Osteoblast (primary cell): Measurements from ENCODE around the gene NEURL4. TPM values are rescaled to one million over a fixed set of nuclear protein-coding genes. Genes with fewer than 3 reads are reported as not detected.
A peak's percentile ranks its signal among the peaks of the same experiment; 100 is the strongest.

Source experiments
- DNase-seq: peaks from one replicate; pipeline ENCODE4 v3.0.0; 2011; ENCODE audit warnings: low spot score, mixed read lengths; ENCODE audit not compliant: insufficient read length; ENCODE audit errors: missing footprints
- H2AFZ ChIP-seq: 2 replicates; pipeline ENCODE4 v1.6.0; 2011; ENCODE audit warnings: mild to moderate bottlenecking, low read length
- H3K27ac ChIP-seq: 2 replicates; pipeline ENCODE4 v1.5.1; 2011; ENCODE audit warnings: mild to moderate bottlenecking, low read depth, low read length, moderate library complexity
- H3K27me3 ChIP-seq: 2 replicates; pipeline ENCODE4 v1.6.0; 2012; ENCODE audit warnings: mild to moderate bottlenecking, control low read depth, inconsistent platforms, low read length, moderate library complexity; ENCODE audit not compliant: insufficient read depth
- H3K36me3 ChIP-seq: 2 replicates; pipeline ENCODE4 v1.5.1; 2011; ENCODE audit warnings: mild to moderate bottlenecking, low read length, control low read depth, moderate library complexity; ENCODE audit not compliant: insufficient read depth
- H3K4me1 ChIP-seq: 2 replicates; pipeline ENCODE4 v1.5.1; 2011; ENCODE audit warnings: mild to moderate bottlenecking, low read length, control low read depth, moderate library complexity; ENCODE audit not compliant: insufficient read depth
- H3K4me2 ChIP-seq: 2 replicates; pipeline ENCODE4 v1.6.0; 2011; ENCODE audit warnings: mild to moderate bottlenecking, low read length; ENCODE audit not compliant: insufficient read depth
- H3K4me3 ChIP-seq: fragments of 200-600 bp; sonication (generic); 3 replicates; pipeline ENCODE4 v1.5.1; 2012; ENCODE audit warnings: mild to moderate bottlenecking, low read length, inconsistent platforms; ENCODE audit not compliant: insufficient read depth
- H3K79me2 ChIP-seq: 2 replicates; pipeline ENCODE4 v1.6.0; 2012; ENCODE audit warnings: mild to moderate bottlenecking, low read length, control low read depth, inconsistent platforms; ENCODE audit not compliant: insufficient read depth
- H3K9me3 ChIP-seq: 2 replicates; pipeline ENCODE4 v1.5.1; 2011; ENCODE audit warnings: low read depth, low read length, control low read depth
- H4K20me1 ChIP-seq: 2 replicates; pipeline ENCODE4 v1.6.0; 2012; ENCODE audit warnings: mild to moderate bottlenecking, low read length, control low read depth; ENCODE audit not compliant: insufficient read depth
- total RNA-seq: library from RNA; depleted of rRNA; stranded (reverse); fragments of >200 nt; gene quantifications from 2 replicates; pipeline ENCODE4 v1.2.3, GENCODE V29; 2012
- TF ChIP-seq, protein P1 (sequence below): IDR thresholded peaks from 2 replicates; pipeline ENCODE4 v1.5.1; 2011; ENCODE audit warnings: mild to moderate bottlenecking, low read depth, low read length, moderate library complexity; ENCODE audit errors: extremely low read depth

The NEURL4 gene
- total RNA-seq, 1 donor = 18.8 TPM

GRCh38 chr17:7281074-7281952 is 47.8 kb downstream of the NEURL4 start, which contains the start of gene SLC2A4:
Gene SLC2A4, plus strand, starts transcription at chr17:7281718. Its CDS starts 217 bp downstream, at chr17:7281935.
- Histone ChIP-seq H3K4me1 (peaks cover 9% of the 10 kb centered on the region), H2AFZ (peak within 1 kb of the TSS; percentile 53), H3K27ac (peak within 1 kb of the TSS; percentile 67), H3K27me3 (peaks cover 37% of the 10 kb centered on the region), H4K20me1 (no peaks in the 10 kb centered on the region), H3K9me3 (no peaks in the 10 kb centered on the region), H3K36me3 (no peaks in the 10 kb centered on the region), H3K4me2 (peak within 1 kb of the TSS; percentile 85), H3K79me2 (no peaks in the 10 kb centered on the region), H3K4me3 (peak within 1 kb of the TSS; percentile 65)
- DNase-seq = peak; percentile 99
- TF ChIP-seq, protein P1, sequence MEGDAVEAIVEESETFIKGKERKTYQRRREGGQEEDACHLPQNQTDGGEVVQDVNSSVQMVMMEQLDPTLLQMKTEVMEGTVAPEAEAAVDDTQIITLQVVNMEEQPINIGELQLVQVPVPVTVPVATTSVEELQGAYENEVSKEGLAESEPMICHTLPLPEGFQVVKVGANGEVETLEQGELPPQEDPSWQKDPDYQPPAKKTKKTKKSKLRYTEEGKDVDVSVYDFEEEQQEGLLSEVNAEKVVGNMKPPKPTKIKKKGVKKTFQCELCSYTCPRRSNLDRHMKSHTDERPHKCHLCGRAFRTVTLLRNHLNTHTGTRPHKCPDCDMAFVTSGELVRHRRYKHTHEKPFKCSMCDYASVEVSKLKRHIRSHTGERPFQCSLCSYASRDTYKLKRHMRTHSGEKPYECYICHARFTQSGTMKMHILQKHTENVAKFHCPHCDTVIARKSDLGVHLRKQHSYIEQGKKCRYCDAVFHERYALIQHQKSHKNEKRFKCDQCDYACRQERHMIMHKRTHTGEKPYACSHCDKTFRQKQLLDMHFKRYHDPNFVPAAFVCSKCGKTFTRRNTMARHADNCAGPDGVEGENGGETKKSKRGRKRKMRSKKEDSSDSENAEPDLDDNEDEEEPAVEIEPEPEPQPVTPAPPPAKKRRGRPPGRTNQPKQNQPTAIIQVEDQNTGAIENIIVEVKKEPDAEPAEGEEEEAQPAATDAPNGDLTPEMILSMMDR = no peak

GRCh38 chr17:7280519-7281073 is 48.5 kb downstream of the NEURL4 start:
- no peaks in the 10 kb centered on the region for H3K36me3 ChIP-seq
- peak overlapping the region; percentile 67 for H3K27ac ChIP-seq
- H2AFZ ChIP-seq = peak overlapping the region; percentile 53
- no peaks in the 10 kb centered on the region for H3K79me2 ChIP-seq
- no peaks in the 10 kb centered on the region for H3K9me3 ChIP-seq
- H3K4me3 ChIP-seq = peak overlapping the region; percentile 65
- H4K20me1 ChIP-seq = no peaks in the 10 kb centered on the region
- H3K4me1 ChIP-seq = peaks cover 9% of the 10 kb centered on the region
- TF ChIP-seq, protein P1 = peak; percentile 91
- H3K27me3 ChIP-seq = peaks cover 37% of the 10 kb centered on the region
- peak overlapping the region; percentile 85 for H3K4me2 ChIP-seq
- DNase-seq = peak; percentile 98

DNA sequence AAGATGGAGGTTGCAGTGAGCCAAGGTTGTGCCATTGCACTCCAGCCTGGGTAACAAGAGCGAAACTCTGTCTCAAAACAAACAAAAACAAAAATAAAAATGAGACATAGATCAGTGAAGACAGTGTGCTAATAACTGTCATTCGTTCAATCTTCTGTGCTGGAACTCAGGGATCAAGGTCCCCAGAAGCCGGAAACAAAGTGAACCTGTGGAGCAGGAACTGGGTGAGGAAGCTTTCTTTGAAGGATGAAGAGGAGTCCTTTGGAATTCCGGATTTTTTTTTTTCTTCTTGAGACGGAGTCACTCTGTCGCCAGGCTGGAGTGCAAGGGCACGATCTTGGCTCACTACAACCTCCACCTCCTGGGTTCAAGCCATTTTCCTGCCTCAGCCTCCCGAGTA is 49.7 kb downstream of the NEURL4 start:
- no peaks in the 10 kb centered on the region for H3K36me3 ChIP-seq
- H3K27me3 ChIP-seq = peaks cover 30% of the 10 kb centered on the region
- H3K9me3 ChIP-seq = no peaks in the 10 kb centered on the region
- H3K27ac ChIP-seq = no peak overlapping the region
- no peak overlapping the region for H2AFZ ChIP-seq
- H3K4me1 ChIP-seq = peaks cover 9% of the 10 kb centered on the region
- no peak for DNase-seq
- TF ChIP-seq, protein P1 = no peak
- H3K4me2 ChIP-seq = no peak overlapping the region
- H4K20me1 ChIP-seq = no peaks in the 10 kb centered on the region
- H3K79me2 ChIP-seq = no peaks in the 10 kb centered on the region
- no peak overlapping the region for H3K4me3 ChIP-seq

GRCh38 chr17:7266784-7267183 is 62.4 kb downstream of the NEURL4 start:
- H3K4me1 ChIP-seq = peaks cover 12% of the 10 kb centered on the region
- H3K4me2 ChIP-seq = no peak overlapping the region
- no peak overlapping the region for H2AFZ ChIP-seq

More at GRCh38 chr17:7266784-7267183, 62.4 kb downstream of the NEURL4 start:
- H3K27me3 ChIP-seq = peaks cover 12% of the 10 kb centered on the region
- TF ChIP-seq, protein P1 = no peak
- no peak overlapping the region for H3K4me3 ChIP-seq
- H3K27ac ChIP-seq = no peak overlapping the region
- H4K20me1 ChIP-seq = no peaks in the 10 kb centered on the region
- no peaks in the 10 kb centered on the region for H3K36me3 ChIP-seq
- H3K9me3 ChIP-seq = no peaks in the 10 kb centered on the region
- DNase-seq = no peak
- no peaks in the 10 kb centered on the region for H3K79me2 ChIP-seq
